Activated naive CD4-positive, alpha-beta T cell treated with anti-CD3 and anti-CD28 coated beads, Interleukin-2, amount 50 U/mL, for 16 hours (primary cell): ENCODE measurements around the gene MYH11.
"Not testable (repeated sequence)": the region's sequence is repeated elsewhere in the genome, so short reads cannot be mapped to it uniquely, and the experiment has no call there.

ENCODE experiments used
- DNase-seq: peaks from one replicate; pipeline ENCODE4 v3.0.0-alpha.2; 2020

Gene MYH11

DNA sequence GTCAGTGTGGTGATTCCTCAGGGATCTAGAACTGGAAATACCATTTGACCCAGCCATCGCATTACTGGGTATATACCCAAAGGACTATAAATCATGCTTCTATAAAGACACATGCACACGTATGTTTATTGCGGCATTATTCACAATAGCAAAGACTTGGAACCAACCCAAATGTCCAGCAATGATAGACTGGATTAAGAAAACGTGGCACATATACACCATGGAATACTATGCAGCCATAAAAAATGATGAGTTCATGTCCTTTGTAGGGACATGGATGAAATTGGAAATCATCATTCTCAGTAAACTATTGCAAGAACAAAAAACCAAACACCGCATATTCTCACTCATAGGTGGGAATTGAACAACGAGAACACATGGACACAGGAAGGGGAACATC lies 201.3 kb downstream of the MYH11 start:
- not testable (repeated sequence) for DNase-seq

DNA sequence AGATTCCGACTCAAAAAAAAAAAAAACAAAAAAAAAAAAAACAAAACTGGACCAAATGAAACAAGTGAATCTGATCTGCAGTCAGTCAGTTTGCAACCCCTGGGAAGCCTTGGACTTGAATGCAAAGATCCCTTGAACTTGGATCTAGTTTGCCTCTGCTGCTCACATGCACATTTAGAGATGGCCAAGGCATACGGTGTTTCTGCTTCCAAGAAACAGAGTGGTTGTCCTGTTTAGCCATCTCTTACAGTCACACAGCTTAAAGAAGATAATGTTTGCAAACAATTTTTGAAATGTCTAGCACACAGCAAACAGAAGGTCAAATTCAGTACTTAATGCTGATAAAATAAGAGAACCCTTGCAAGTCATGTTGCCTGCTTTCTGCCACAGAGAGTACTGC lies 202.2 kb downstream of the MYH11 start:
- DNase-seq = no peak

DNA sequence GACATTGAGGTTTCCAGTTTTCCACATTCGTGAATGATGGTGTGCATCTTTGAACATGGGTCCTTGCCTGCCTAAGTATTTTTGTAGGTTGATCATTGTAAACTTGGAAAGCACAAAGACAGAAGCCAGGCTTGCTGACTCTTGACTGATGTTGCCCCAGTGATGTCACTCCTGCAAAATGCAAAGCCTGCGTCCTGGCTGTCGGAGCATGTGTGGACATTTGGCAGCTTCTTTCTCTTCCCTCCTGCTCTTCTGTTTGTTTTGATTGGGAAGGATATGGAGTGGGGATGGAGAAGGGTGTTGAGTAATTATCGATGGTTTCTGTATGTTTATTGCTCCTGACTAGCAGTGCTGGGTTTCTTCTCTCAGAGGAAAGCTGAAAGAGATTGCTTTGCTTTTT lies 203.6 kb downstream of the MYH11 start:
- DNase-seq = no peak
